ENCODE measurements around the gene TNS3. TPM values are rescaled to one million over a fixed set of nuclear protein-coding genes. Genes with fewer than 3 reads are reported as not detected.

TNS3 gene
- total RNA-seq, 4 donors from 2014 or later = 70.9 to 112 (median 98.6) TPM

GRCh38 chr7:47557317-47557693 lies 24.6 kb downstream of the TNS3 start:
- TF ChIP-seq CTCF (IDR thresholded peaks at IDR 0.05) = no peak
- ATAC-seq (ENCODE audit: low FRiP score) (no peak), DNase-seq (ENCODE audit: low spot score) (no peak)

- ATAC-seq (ENCODE audit: low FRiP score) = no peak
- TF ChIP-seq CTCF (IDR thresholded peaks at IDR 0.05) = no peak
- no peak for DNase-seq (ENCODE audit: low spot score)
These were observed 25.3 kb downstream of the TNS3 start for GRCh38 chr7:47556511-47557180.

- no peak for DNase-seq (ENCODE audit: low spot score)
- ATAC-seq (ENCODE audit: low FRiP score) = no peak
- no peak for TF ChIP-seq CTCF (IDR thresholded peaks at IDR 0.05)
These were observed 28.6 kb downstream of the TNS3 start for GRCh38 chr7:47553309-47553708.

- DNase-seq (ENCODE audit: low spot score) = no peak
- no peak for TF ChIP-seq CTCF (IDR thresholded peaks at IDR 0.05)
- peak; percentile 81 for ATAC-seq (ENCODE audit: low FRiP score)
These were observed 29.3 kb downstream of the TNS3 start for GRCh38 chr7:47552621-47553020.

GRCh38 chr7:47551668-47552440 lies 30.1 kb downstream of the TNS3 start:
- no peak for TF ChIP-seq CTCF (IDR thresholded peaks at IDR 0.05)
- no peak for DNase-seq (ENCODE audit: low spot score)
- peak; percentile 24 for ATAC-seq (ENCODE audit: low FRiP score)

- DNase-seq (ENCODE audit: low spot score) = no peak
- peak; percentile 13 for ATAC-seq (ENCODE audit: low FRiP score)
- TF ChIP-seq CTCF (IDR thresholded peaks at IDR 0.05) = no peak
These were observed 31.0 kb downstream of the TNS3 start for GRCh38 chr7:47550788-47551470.

Data from omental fat pad (tissue), 4 donors.